ENCODE data around the gene CYB5RL. TPM values are rescaled to one million over a fixed set of nuclear protein-coding genes. Genes with fewer than 3 reads are reported as not detected.

CYB5RL gene
- total and polyA plus RNA-seq, 2 experiments from 2014 or later = 6.4 to 6.7 TPM

- TF ChIP-seq CTCF (IDR thresholded peaks at IDR 0.05; ENCODE audit: low read depth, low read length) = no peak
- H3K4me1 ChIP-seq (ENCODE audit: low read depth) = no peaks in the 10 kb centered on the region
- H3K9me3 ChIP-seq (ENCODE audit: low read depth) = no peaks in the 10 kb centered on the region
- no peak overlapping the region for H3K27ac ChIP-seq
- DNase-seq (ENCODE audit: low read depth in 1 of 2, low spot score in 1 of 2) = no peak
- H3K4me3 ChIP-seq = no peak overlapping the region
- H3K36me3 ChIP-seq = no peaks in the 10 kb centered on the region
- no peaks in the 10 kb centered on the region for H3K27me3 ChIP-seq
Measured at GRCh38 chr1:54156986-54157385, 42.8 kb downstream of the CYB5RL start.

GRCh38 chr1:54156201-54156600 is 43.6 kb downstream of the CYB5RL start:
- H3K4me1 ChIP-seq (ENCODE audit: low read depth) = no peaks in the 10 kb centered on the region
- H3K27me3 ChIP-seq = no peaks in the 10 kb centered on the region
- no peak overlapping the region for H3K27ac ChIP-seq
- H3K36me3 ChIP-seq = no peaks in the 10 kb centered on the region
- no peak for DNase-seq (ENCODE audit: low read depth in 1 of 2, low spot score in 1 of 2)
- H3K4me3 ChIP-seq = no peak overlapping the region
- no peaks in the 10 kb centered on the region for H3K9me3 ChIP-seq (ENCODE audit: low read depth)
- no peak for TF ChIP-seq CTCF (IDR thresholded peaks at IDR 0.05; ENCODE audit: low read depth, low read length)

GRCh38 chr1:54153535-54154439 is 46.0 kb downstream of the CYB5RL start:
- H3K27me3 ChIP-seq = no peaks in the 10 kb centered on the region
- H3K27ac ChIP-seq = no peak overlapping the region
- no peak for TF ChIP-seq CTCF (IDR thresholded peaks at IDR 0.05; ENCODE audit: low read depth, low read length)
- H3K9me3 ChIP-seq (ENCODE audit: low read depth) = no peaks in the 10 kb centered on the region
- no peaks in the 10 kb centered on the region for H3K4me1 ChIP-seq (ENCODE audit: low read depth)
- DNase-seq (ENCODE audit: low read depth in 1 of 2, low spot score in 1 of 2) = peak in 1 of 2 donors; percentile 88
- H3K4me3 ChIP-seq = no peak overlapping the region
- no peaks in the 10 kb centered on the region for H3K36me3 ChIP-seq

GRCh38 chr1:54152696-54153095 is 47.1 kb downstream of the CYB5RL start, which contains the start of gene CDCP2:
TSS of gene CDCP2 (minus strand) at chr1:54153000. CDS start at chr1:54152922, 78 bp downstream.
- H3K27ac ChIP-seq = no peak within 1 kb of the TSS
- no peak for TF ChIP-seq CTCF (IDR thresholded peaks at IDR 0.05; ENCODE audit: low read depth, low read length)
- DNase-seq (ENCODE audit: low read depth in 1 of 2, low spot score in 1 of 2) = no peak
- no peak within 1 kb of the TSS for H3K4me3 ChIP-seq
- H3K9me3 ChIP-seq (ENCODE audit: low read depth) = no peaks in the 10 kb centered on the region
- no peaks in the 10 kb centered on the region for H3K27me3 ChIP-seq
- H3K36me3 ChIP-seq = no peaks in the 10 kb centered on the region
- H3K4me1 ChIP-seq (ENCODE audit: low read depth) = no peaks in the 10 kb centered on the region

GRCh38 chr1:54151013-54151412 is 48.8 kb downstream of the CYB5RL start:
- Histone ChIP-seq H3K27ac (no peak overlapping the region), H3K4me3 (no peak overlapping the region), H3K4me1 (ENCODE audit: low read depth) (no peaks in the 10 kb centered on the region), H3K36me3 (no peaks in the 10 kb centered on the region), H3K27me3 (no peaks in the 10 kb centered on the region), H3K9me3 (ENCODE audit: low read depth) (no peaks in the 10 kb centered on the region)
- TF ChIP-seq CTCF (IDR thresholded peaks at IDR 0.05; ENCODE audit: low read depth, low read length) = no peak
- no peak for DNase-seq (ENCODE audit: low read depth in 1 of 2, low spot score in 1 of 2)

Other genes starting within 250 kb of the CYB5RL start
- not detected in 2 replicates for gene LDLRAD1, start 181.8 kb downstream of the CYB5RL start, total RNA-seq
- not detected in 2 replicates for gene LDLRAD1, start 181.8 kb downstream of the CYB5RL start, polyA plus RNA-seq
- gene TMEM59, start 146.8 kb downstream of the CYB5RL start, total RNA-seq = 71.0 and 73.1 TPM in 2 replicates
- gene TMEM59, start 146.8 kb downstream of the CYB5RL start, polyA plus RNA-seq = 330 and 350 TPM in 2 replicates
- gene TCEANC2, start 146.4 kb downstream of the CYB5RL start, total RNA-seq = 5.7 and 10.1 TPM in 2 replicates
- 8.2 and 14.4 TPM in 2 replicates for gene TCEANC2, start 146.4 kb downstream of the CYB5RL start, polyA plus RNA-seq
- 0.06 TPM in 1 of 2 replicates, not detected in the other for gene CDCP2, start 47.0 kb downstream of the CYB5RL start, total RNA-seq
- gene CDCP2, start 47.0 kb downstream of the CYB5RL start, polyA plus RNA-seq = 0.31 TPM in 1 of 2 replicates, not detected in the other
- gene MRPL37, start 137 bp upstream of the CYB5RL start, total RNA-seq = 93.7 and 94.3 TPM in 2 replicates
- gene MRPL37, start 137 bp upstream of the CYB5RL start, polyA plus RNA-seq = 95.7 and 97.9 TPM in 2 replicates
- 81.0 and 90.6 TPM in 2 replicates for gene SSBP3, start 206.4 kb upstream of the CYB5RL start, total RNA-seq
- 40.2 and 56.0 TPM in 2 replicates for gene SSBP3, start 206.4 kb upstream of the CYB5RL start, polyA plus RNA-seq